COLO668 (cell line): ENCODE data around the gene HHLA2.

Experiments used
- DNase-seq: peaks from one replicate; lab custom pipeline; 2025; ENCODE audit not compliant: unreplicated experiment; lab: John Stamatoyannopoulos, UW

The HHLA2 gene

GRCh38 chr3:108298056-108298455, 1.7 kb downstream of the HHLA2 start:
- no peak for DNase-seq

DNA sequence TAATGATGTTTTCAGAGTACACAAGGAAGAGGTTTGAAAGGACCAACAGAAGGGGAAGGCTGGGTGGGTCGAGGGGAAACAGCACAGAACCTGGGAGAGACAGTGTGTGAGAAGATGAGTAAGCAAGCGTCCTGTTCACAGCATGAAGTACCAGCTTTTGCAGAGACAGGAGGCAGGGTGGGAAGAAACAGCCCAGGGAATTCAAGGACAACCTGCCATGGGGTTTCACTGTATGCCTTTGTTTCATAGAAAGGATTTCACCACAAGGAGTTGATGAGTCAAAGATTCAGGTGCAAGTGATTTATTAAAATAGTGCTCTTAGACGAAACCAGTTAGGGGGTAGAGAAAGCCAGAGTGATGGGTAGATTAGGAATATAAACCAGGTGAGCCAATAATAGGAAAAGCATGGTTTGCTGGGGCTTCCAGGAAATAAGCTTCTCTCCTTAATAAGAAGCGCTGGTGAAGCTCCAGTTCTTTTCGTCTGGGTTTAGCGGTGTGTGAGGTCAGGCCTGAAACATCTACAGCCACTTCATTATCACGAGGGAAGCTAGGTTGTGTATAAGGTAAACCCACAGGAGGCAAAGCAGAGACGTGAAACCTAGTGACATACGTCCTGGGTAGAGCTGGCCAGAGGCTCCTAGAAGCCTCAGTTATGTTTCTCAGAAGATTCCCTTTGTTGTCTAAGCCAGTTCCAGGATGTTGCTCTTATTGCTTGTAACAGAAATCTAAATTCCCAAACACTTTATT, 3.9 kb downstream of the HHLA2 start:
- DNase-seq: no peak

DNA sequence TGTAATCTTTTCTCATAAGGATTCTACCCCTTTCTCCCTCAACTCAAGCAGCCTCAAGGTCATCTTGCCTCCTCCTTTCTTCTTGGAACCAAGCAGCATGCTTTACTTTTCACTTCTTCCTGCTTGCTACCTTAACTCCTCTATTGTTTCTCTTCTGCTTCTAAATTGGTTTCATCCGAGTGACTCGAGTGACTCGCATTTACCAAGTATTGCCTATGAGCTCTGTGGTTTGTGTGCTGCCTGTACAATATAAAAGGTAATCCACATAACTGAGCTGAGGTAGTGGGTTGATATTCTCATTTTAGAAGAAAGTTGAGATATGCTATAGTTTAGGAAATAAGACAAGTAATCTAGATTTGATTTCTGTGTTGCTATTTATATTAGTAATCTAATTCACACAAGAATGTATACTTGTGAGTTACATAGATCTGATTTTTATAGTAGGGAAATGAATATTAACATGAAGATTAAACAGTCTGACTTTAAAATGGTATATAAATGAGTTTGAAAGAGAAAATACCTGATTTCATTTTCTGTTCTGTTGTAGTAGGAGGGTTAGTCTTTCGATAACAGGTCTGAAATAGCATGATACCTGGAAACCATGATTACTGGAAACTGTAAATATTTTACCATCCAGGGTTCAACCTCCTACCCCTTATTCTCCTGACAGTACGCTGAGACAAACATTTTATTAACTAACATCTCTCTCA, 5.5 kb downstream of the HHLA2 start:
- no peak for DNase-seq

DNA sequence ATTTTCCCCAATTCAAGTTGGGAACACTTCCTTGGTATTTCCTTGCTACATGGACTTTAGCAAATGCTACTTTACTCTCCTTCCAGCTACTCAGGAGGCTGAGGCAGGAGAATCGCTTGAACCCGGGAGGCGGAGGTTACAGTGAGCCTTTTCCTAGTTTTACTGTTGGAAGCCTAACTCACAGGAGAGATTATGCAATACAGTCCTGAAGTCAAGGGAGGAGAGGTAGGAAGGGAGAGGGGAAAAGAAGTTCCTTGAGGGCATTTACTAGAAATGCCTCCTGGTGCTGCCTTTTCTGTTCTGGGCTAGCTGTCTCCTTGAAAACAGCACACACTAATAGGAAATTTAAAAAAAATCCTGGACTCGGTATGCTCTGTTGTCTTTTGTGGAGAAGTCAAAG, 6.2 kb downstream of the HHLA2 start:
- DNase-seq: no peak

GRCh38 chr3:108305484-108306172, 9.3 kb downstream of the HHLA2 start:
- no peak for DNase-seq

- no peak for DNase-seq
Measured at GRCh38 chr3:108311797-108312196, 15.4 kb downstream of the HHLA2 start.

DNA sequence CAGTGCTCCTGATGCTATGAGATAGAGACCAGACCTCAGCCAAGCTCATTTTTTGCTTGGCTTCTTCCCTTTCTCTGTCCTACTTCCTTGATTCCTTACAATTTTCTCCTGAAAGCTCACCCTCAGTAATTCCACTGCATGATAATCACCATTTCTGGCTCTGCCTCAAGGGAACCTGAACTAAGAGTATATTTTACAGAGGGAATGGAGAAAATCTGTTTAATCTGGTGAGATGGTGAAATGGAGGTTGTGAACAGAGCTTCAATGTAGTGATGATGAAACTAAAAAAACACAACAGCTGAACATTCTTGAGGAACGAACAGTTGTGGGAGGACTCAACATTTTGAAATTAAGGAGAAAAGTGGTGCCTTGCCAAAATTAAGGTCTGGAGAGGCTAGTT, 16.3 kb downstream of the HHLA2 start:
- no peak for DNase-seq

GRCh38 chr3:108315767-108316301, 19.5 kb downstream of the HHLA2 start:
- no peak for DNase-seq

- no peak for DNase-seq
Measured at GRCh38 chr3:108319428-108320082, 23.2 kb downstream of the HHLA2 start.

DNA sequence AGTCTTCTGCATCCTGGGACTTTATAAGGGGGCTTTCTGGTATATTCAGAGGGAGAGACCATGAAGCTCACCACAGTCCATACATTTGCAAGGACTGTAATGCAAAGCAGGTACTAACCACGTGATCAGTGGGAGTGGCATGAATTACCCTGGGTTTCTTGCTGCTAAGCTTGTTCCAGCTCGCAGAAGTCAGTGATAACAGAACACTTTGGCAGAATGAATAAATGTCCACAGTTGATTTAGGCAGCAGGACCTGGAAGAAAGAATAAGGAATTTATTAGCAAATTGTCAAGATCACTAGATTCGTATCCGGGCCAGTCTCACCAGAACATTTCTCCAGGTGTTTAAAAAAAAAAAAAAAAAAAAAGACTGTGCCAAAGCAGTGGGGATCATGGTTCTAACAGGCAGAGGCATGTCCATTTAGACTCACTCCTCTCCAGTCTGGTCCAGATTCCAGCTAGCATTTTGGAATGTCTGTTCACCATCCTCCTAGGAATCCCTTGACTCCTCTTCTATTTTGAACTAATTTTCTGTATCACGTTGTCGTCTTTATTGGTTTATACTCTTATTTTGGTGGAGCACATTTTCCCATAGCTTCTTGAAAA, 24.5 kb downstream of the HHLA2 start:
- DNase-seq: no peak

GRCh38 chr3:108322352-108322751, 26.0 kb downstream of the HHLA2 start:
- no peak for DNase-seq

DNA sequence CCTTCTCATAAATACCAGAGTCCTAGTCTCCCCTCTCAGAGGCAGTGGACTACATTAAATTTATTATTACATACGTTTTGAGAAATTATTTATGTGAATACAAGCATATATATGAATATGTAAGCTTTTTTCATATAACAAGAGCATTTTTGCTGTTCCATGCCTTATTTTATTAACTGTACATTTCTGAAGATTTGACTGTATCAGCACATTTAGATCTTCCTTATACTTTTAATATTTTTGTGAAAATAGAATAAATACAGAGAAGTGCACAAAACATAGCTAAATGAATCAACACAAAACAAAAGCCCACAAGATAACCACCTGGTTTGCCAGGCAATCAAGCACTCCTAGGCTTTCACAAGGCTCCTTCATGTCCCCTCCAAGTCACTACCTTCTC, 27.8 kb downstream of the HHLA2 start:
- no peak for DNase-seq

GRCh38 chr3:108327168-108327567, 30.8 kb downstream of the HHLA2 start:
- no peak for DNase-seq

GRCh38 chr3:108328821-108329486, 32.6 kb downstream of the HHLA2 start:
- no peak for DNase-seq

- DNase-seq: no peak
Measured at GRCh38 chr3:108329508-108329907, 33.2 kb downstream of the HHLA2 start.

GRCh38 chr3:108329947-108330346, 33.6 kb downstream of the HHLA2 start:
- no peak for DNase-seq

DNA sequence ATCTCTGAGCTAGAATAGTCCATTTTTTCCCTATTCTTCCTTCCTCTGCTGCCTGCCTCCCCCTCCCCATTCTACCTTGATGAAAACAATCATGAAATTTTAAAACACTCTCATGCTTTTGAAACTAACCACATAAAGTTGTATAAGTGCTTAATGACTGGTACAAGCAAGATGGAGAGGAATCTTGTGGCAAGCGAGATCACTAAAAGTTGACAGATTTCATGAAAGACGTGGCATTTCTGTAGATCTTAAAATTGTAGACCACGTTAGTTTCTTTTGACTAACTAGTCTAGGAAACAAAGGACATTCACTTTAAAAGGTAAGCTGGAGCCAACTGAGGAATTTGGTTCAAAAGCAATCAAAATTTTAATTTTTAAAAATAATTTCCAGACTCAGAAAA, 35.4 kb downstream of the HHLA2 start:
- no peak for DNase-seq

DNA sequence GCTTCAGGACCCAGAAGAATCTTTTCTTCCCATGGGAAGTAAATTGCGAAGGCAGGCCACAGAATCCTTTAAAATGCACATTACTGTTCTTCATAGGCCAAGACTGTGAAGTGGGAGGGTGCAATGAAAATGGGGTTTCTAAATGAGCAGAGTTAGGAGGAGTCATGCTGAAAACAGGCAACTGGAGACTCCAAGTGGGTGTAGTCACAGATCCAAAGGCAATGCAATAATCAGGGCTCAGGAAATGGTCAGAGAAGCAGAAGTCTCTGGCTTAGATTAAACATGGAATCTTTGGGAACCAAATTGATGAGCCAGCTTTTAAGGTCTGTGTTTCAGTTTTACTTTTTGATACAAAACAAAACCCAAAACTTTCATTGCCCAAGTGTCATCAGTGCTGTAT, 37.6 kb downstream of the HHLA2 start:
- DNase-seq: no peak

DNA sequence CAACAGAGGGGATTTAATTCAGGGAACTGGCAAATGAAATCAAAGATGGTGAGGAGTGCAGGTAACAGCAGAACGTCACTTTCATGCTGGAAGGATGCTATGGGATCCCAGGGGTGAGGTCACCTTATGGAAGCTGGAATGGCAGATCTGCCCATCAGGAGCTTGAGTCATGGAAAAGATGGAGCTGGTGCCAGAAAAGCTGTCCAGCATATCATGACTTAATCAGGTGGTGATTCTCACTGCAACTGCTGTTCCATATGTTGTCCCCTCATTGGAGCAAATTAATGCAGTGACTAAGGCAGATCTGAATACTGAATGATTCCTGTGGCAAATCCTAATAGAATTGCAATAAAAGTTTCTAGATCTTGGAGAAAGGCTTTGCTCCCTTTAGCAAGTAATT, 38.4 kb downstream of the HHLA2 start:
- DNase-seq: no peak

GRCh38 chr3:108338901-108339545, 42.7 kb downstream of the HHLA2 start:
- DNase-seq: no peak
